Measurements from ENCODE around the gene EHD4. TPM values are rescaled to one million over a fixed set of nuclear protein-coding genes. Genes with fewer than 3 reads are reported as not detected.

EHD4 gene
- total and polyA plus RNA-seq, 2 donors (not counting 1 experiment from before 2014, with no cell fraction given): 19.3 to 22.0 TPM

- Histone ChIP-seq H4K20me1 (ENCODE audit: control insufficient read depth, extremely low read depth, insufficient read depth, low read length) (no peaks in the 10 kb centered on the region), H3K9me3 (ENCODE audit: control insufficient read depth, insufficient read depth, low read depth, low read length) (no peaks in the 10 kb centered on the region), H3K4me3 (replicated peaks in 1 of 4; ENCODE audit: control extremely low read depth in 1 of 4, insufficient read depth in 1 of 4, low read depth in 3 of 4, low read length in 4 of 4) (no peak overlapping the region), H3K79me2 (ENCODE audit: control insufficient read depth, insufficient read depth, low read length) (peaks cover 56% of the 10 kb centered on the region), H3K9ac (ENCODE audit: insufficient read depth, low read length) (no peak overlapping the region), H3K27me3 (ENCODE audit: control insufficient read depth, insufficient read depth, low read length) (no peaks in the 10 kb centered on the region), H3K36me3 (ENCODE audit: control insufficient read depth, insufficient read depth, low read length) (no peaks in the 10 kb centered on the region), H3K27ac (ENCODE audit: insufficient read depth, low read length) (no peak overlapping the region), H3K4me1 (ENCODE audit: control insufficient read depth, extremely low read depth, insufficient read depth, low read length) (peaks cover 9% of the 10 kb centered on the region), H2AFZ (ENCODE audit: low read length) (no peak overlapping the region), H3K4me2 (ENCODE audit: extremely low read depth, insufficient read depth, low read length) (no peak overlapping the region)
- DNase-seq (ENCODE audit: low read depth in 2 of 2): no peak
- TF ChIP-seq CTCF (conservative IDR thresholded peaks at IDR 0.05 in 1 of 2, IDR thresholded peaks at IDR 0.05 in 1 of 2; ENCODE audit: low read depth in 1 of 2, low read length in 2 of 2) (no peak), EZH2 (IDR thresholded peaks at IDR 0.05; ENCODE audit: low read length, missing control alignments) (no peak)
Measured at GRCh38 chr15:41966414-41966812, 5.9 kb downstream of the EHD4 start.

DNA sequence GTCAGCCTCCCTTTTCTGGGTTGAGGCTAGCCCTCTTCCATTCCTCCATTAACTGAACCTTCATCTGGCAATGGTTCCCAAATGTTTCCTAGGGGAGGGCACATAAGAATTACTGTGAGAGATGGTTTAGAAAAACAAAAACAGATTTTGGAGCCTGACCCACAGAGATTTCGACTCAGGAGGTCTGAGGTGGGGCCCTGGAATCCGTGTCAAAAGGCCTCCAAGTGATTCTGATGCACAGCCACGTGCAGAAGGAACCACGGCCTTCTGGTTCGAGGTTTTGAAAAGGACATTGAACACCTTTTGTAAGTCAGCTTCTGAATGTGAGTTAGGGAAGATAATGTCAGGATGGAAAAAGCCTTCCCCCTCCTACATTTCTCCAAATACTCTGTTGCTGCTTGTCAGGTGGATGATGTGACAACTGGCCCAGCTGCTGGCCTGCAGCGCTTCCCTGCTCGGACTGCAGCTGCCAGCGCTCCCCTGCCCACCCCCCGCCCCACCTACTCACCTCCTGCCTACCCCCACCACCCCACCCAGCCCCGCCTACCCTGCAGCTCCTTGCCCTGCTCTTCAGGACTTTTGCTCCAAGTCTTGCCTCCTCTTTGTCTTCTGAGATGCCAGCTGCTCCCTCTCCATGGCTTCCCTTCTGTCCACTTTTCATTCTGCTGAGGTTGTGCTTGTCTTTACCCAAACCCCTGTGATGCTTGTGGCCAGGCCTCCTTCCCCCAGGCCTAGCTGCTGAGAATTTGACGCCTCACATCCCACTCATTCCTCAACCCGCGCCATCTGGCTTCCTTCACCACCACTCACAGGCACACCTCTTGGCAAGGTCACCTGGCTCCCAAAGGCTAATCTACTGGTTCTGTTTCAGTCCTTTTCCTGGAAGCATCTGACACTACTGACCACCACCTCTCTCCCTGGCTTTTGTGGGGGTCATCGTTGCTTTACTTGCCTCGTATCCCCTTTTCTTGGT, 6.6 kb downstream of the EHD4 start:
- Histone ChIP-seq H3K9me3 (ENCODE audit: control insufficient read depth, insufficient read depth, low read depth, low read length) (no peaks in the 10 kb centered on the region), H2AFZ (ENCODE audit: low read length) (no peak overlapping the region), H4K20me1 (ENCODE audit: control insufficient read depth, extremely low read depth, insufficient read depth, low read length) (no peaks in the 10 kb centered on the region), H3K4me1 (ENCODE audit: control insufficient read depth, extremely low read depth, insufficient read depth, low read length) (peaks cover 4% of the 10 kb centered on the region), H3K4me3 (replicated peaks in 1 of 4; ENCODE audit: control extremely low read depth in 1 of 4, insufficient read depth in 1 of 4, low read depth in 3 of 4, low read length in 4 of 4) (no peak overlapping the region), H3K79me2 (ENCODE audit: control insufficient read depth, insufficient read depth, low read length) (peaks cover 51% of the 10 kb centered on the region), H3K27me3 (ENCODE audit: control insufficient read depth, insufficient read depth, low read length) (no peaks in the 10 kb centered on the region), H3K9ac (ENCODE audit: insufficient read depth, low read length) (no peak overlapping the region), H3K36me3 (ENCODE audit: control insufficient read depth, insufficient read depth, low read length) (no peaks in the 10 kb centered on the region), H3K27ac (ENCODE audit: insufficient read depth, low read length) (no peak overlapping the region), H3K4me2 (ENCODE audit: extremely low read depth, insufficient read depth, low read length) (peak overlapping the region; percentile 9)
- peak; percentile 27 to 83 for DNase-seq (ENCODE audit: low read depth in 2 of 2)
- TF ChIP-seq EZH2 (IDR thresholded peaks at IDR 0.05; ENCODE audit: low read length, missing control alignments): no peak

DNA sequence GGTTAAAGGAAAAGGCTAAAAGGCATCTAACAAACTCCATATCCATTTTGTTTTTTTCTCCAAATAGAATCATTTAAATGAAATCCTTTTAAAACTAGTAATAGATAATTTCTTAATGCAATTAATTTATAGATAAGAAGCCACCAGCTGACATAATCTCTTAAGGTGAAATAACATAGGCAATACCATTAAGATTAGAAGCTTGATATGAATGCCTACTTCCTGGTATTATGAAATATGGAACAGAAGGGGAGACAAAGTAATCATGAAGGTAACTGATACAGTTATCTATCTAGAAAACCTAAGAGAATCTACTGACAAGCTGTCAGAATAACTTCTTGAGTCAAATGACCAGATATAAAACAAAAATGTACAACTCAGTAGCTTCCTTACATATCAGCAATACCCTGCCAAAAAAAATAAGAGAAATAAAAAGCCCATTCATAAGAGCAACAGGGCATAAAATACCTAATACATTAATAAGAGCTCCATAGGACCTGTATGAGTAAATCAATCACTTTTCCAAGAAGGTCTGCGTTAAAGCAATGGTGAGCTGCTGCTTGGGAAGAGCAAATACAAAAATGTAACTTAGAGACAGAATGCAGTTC, 10.7 kb downstream of the EHD4 start:
- Histone ChIP-seq H3K4me1 (ENCODE audit: control insufficient read depth, extremely low read depth, insufficient read depth, low read length) (peaks cover 3% of the 10 kb centered on the region), H3K27me3 (ENCODE audit: control insufficient read depth, insufficient read depth, low read length) (no peaks in the 10 kb centered on the region), H3K9ac (ENCODE audit: insufficient read depth, low read length) (no peak overlapping the region), H3K27ac (ENCODE audit: insufficient read depth, low read length) (no peak overlapping the region), H3K4me3 (replicated peaks in 1 of 4; ENCODE audit: control extremely low read depth in 1 of 4, insufficient read depth in 1 of 4, low read depth in 3 of 4, low read length in 4 of 4) (no peak overlapping the region), H3K4me2 (ENCODE audit: extremely low read depth, insufficient read depth, low read length) (no peak overlapping the region), H2AFZ (ENCODE audit: low read length) (no peak overlapping the region), H3K36me3 (ENCODE audit: control insufficient read depth, insufficient read depth, low read length) (no peaks in the 10 kb centered on the region), H4K20me1 (ENCODE audit: control insufficient read depth, extremely low read depth, insufficient read depth, low read length) (no peaks in the 10 kb centered on the region), H3K79me2 (ENCODE audit: control insufficient read depth, insufficient read depth, low read length) (peaks cover 38% of the 10 kb centered on the region), H3K9me3 (ENCODE audit: control insufficient read depth, insufficient read depth, low read depth, low read length) (no peaks in the 10 kb centered on the region)
- no peak for TF ChIP-seq CTCF (conservative IDR thresholded peaks at IDR 0.05 in 1 of 2, IDR thresholded peaks at IDR 0.05 in 1 of 2; ENCODE audit: low read depth in 1 of 2, low read length in 2 of 2)
- no peak for TF ChIP-seq EZH2 (IDR thresholded peaks at IDR 0.05; ENCODE audit: low read length, missing control alignments)
- DNase-seq (ENCODE audit: low read depth in 2 of 2): peak in 1 of 2 donors; percentile 49

Data from fibroblast of lung (primary cell).